NCI-H345 treated with DMSO at 0.1 percent for 48 hours (cell line): ENCODE results near the gene AATK.

Experiments
- DNase-seq: peaks from one replicate; lab custom pipeline; 2025; ENCODE audit not compliant: unreplicated experiment; lab: John Stamatoyannopoulos, UW

AATK gene

GRCh38 chr17:81183316-81183715, 17.3 kb upstream of the AATK start:
- DNase-seq, result no peak

- no peak for DNase-seq
These were observed 16.6 kb upstream of the AATK start for GRCh38 chr17:81182596-81182995.

GRCh38 chr17:81181811-81182185, 15.8 kb upstream of the AATK start:
- no peak for DNase-seq

- no peak for DNase-seq
These were observed 15.1 kb upstream of the AATK start for GRCh38 chr17:81180836-81181810.

- DNase-seq, result no peak
These were observed 13.8 kb upstream of the AATK start for GRCh38 chr17:81179861-81180260.

- no peak for DNase-seq
These were observed 13.2 kb upstream of the AATK start for GRCh38 chr17:81179220-81179619.

- no peak for DNase-seq
These were observed 12.4 kb upstream of the AATK start for GRCh38 chr17:81178136-81179091.

GRCh38 chr17:81176666-81177065, 10.6 kb upstream of the AATK start:
- DNase-seq, result no peak

GRCh38 chr17:81173762-81174155, 7.7 kb upstream of the AATK start:
- no peak for DNase-seq

- DNase-seq, result no peak
These were observed 7.2 kb upstream of the AATK start for GRCh38 chr17:81173052-81173761.

- no peak for DNase-seq
These were observed 5.9 kb upstream of the AATK start for GRCh38 chr17:81171941-81172340.

GRCh38 chr17:81170727-81171494, 4.9 kb upstream of the AATK start:
- DNase-seq, result no peak

GRCh38 chr17:81169870-81170309, 3.9 kb upstream of the AATK start:
- no peak for DNase-seq

- no peak for DNase-seq
These were observed 1.6 kb upstream of the AATK start for GRCh38 chr17:81167638-81168037.

GRCh38 chr17:81167194-81167524, 1.1 kb upstream of the AATK start:
- DNase-seq, result no peak

- DNase-seq, result no peak
These were observed 582 bp downstream of the AATK start, which contains the start of gene PVALEF for GRCh38 chr17:81165246-81166032. PVALEF (plus strand) TSS chr17:81165507; CDS start chr17:81181227, 15,720 bp downstream.

GRCh38 chr17:81164371-81165245, 1.4 kb downstream of the AATK start:
- no peak for DNase-seq

- DNase-seq, result no peak
These were observed 2.2 kb downstream of the AATK start for GRCh38 chr17:81163703-81164370.
